GM21423 (cell line): ENCODE results near the gene PIK3C2A.

Experiments
- ATAC-seq: cut with Tn5 transposase; IDR thresholded peaks from one replicate; pipeline ENCODE4 v1.9.1; 2021; ENCODE audit warnings: mild to moderate bottlenecking, moderate library complexity; ENCODE audit not compliant: unreplicated experiment

PIK3C2A gene

DNA sequence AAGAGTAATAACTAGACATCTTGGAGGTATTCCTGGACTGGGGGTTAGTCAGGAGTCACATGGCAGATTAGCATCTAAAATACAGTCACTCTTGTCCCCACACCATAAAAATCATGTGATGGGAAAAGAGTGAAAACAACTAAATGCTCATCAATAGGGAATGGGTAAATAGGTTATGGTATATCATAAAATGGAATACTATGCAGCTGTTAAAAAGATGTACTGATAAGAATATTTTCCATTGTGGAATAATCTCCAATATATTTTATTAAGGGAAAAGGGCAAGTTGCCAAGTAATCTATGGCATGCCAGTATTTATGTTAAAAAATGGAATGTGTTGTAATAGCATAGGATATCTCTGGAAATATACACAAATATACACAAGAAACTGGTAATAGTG lies 6.6 kb upstream of the PIK3C2A start:
- ATAC-seq: no peak

- no peak for ATAC-seq
These were observed 3.5 kb upstream of the PIK3C2A start for GRCh38 chr11:17211286-17211685.

GRCh38 chr11:17209939-17210245 lies 2.1 kb upstream of the PIK3C2A start:
- ATAC-seq: no peak

DNA sequence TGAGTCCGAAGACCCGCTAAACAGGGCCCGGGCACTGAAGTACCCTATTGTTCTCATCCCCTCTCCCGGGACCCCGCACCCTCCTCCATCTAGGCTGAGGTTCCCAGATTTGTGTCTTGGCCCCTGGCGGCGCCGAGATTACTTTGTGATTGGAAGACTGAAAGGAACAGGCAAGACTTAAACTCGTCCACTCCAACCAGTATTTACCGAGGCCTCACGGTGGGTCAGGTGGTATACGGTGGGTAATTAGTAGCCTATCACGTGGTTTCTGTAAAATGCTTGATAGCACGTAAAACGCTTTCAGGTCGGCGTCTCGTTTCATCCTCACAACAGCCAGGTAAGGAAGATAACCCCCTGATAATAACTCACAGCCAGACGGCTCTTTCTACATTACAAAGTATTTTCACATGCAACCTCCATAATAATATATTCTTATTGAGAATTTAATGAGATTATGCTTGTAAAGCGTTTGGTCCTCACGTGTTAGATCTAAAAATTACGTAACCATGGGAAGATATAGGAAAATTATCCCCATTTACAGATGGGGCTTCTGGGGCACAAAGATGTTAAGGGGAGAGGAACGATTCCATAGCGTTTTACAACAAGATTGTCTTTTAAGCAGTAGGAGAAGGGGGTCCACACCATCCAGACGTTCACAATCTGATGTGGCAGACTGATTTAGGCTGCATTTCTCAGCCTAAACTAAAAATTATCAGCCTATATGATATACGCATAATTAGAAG lies 642 bp upstream of the PIK3C2A start:
- ATAC-seq: peak; percentile 56

GRCh38 chr11:17206463-17206862 lies 1.3 kb downstream of the PIK3C2A start:
- ATAC-seq: no peak

DNA sequence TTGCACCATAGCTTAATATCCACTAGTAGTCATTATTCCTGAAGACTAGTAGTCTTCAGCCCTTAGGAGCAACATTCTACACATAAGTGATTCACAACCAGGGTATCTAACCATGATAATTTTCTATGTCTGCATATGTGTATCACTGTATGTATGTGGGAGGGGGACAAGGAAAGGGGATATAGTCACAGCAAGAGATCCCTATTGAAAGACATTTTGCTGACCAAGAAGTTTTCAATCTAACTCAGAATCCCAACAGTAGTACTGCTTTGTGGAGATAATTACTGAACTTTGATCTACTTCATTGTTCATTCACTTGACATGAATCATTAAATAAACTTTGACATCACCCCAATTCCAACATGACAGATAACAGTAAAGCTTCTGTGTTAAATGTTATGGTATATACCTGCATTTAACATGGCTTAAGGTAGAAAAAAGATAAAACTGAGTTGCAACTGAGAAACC lies 10.3 kb downstream of the PIK3C2A start:
- no peak for ATAC-seq

DNA sequence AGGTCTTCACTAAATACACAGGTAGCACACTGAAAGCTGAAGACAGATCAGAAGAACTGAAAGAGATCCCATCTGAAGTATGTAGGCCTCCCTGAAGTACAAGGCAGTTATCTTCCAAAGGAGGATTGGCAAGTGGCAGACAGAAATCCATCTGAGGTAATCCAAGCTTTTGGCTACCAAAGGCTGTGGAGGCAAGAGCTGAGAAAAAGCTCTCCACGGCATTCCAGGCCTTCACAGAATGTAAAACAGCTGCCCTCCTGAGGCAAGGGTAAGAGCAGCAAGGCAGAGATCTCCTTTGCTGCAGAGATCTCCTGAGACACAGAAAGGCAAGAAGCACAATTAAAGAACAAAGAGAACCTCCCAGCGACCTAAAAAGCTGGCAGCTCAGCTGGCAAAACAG lies 19.1 kb downstream of the PIK3C2A start:
- no peak for ATAC-seq

DNA sequence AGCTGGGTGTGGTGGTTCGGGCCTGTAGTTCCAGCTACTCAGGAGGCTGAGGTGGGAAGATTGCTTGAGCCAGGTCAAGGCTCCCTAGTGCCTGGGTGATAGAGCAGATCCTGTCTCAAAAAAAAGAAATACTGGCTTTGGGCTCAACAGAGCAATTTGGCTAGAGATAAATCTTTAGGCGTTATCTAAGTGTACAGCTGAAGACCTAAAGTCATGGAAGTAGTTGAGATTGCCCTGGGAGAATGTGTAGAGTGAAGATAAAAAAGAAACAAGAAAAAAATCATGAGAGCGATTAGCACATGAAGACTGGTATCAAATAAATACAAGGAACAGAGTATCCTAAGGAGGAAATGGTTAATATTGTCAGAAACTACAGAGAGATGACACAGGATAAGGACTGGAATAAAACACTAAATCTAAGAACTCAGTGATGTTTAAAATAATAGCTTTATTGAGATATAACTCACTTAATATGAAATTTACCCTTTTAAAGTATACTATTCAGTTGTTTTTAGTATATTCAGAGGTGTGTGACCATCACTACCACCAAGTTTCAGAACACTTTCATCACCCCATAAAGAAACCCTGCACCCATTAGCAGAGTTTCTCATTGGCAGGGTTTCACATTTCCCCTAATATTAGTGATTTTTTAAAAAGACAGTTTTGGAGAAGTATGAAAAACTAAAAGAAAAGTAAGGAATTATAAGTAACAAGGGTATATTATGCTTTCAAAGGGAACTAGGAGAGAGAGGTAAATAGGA lies 20.7 kb downstream of the PIK3C2A start:
- ATAC-seq: no peak

DNA sequence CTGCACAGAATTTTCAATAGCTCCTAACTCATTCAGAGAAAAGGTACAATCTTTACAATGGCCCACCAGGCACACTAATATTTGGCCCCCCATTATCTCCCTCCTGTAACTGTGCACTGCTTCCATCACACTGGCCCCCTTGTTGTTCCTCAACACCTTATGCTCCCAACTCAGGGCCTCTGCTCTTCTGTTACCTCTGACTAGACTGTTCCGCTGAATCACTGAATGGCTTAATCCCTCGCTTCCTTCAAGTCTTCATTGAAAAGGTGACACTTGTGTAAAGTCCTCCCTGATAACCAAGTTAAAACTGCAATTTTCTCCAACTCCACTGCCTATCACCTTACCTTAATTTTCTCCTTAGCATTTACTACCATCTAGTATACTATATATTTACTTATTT lies 21.8 kb downstream of the PIK3C2A start:
- no peak for ATAC-seq

GRCh38 chr11:17184882-17185587 lies 22.8 kb downstream of the PIK3C2A start:
- no peak for ATAC-seq

GRCh38 chr11:17183836-17184235 lies 23.9 kb downstream of the PIK3C2A start:
- ATAC-seq: no peak

DNA sequence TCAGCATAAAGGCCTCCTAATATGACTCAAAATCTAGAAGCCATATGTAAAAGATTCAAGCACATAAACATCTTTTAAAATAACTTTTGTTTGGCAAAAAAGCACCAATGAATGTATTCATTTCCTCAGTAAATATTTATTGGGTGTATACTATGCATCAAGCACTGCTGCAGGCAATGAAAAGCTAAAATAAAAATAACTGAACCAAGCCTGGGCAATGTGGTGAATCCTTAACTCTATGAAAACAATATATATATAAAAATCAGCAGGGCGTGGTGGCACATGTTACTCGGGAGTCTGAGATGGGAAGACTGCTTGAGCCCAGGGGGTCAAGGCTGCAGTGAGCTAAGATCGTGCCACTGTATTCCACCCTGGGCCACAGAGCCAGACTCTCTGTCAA lies 27.8 kb downstream of the PIK3C2A start:
- no peak for ATAC-seq

DNA sequence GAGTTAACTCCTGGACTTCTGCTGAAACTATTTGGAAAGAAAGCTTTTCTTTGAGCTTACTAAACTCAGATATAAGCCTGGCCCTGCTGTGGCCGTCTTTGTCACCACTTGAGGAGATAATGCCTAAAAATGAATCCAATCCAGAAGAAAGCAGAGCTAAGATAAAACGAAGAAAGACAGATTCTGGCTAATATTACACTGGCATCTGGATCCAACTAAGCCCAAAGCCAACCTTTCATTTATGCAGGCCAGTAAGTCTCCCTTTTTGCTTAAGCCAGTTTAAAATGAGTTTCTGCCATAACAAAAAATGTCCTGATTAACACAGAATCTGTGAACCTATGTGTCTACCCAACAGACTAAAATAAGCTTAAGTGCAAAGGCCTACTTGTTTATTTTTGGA lies 34.5 kb downstream of the PIK3C2A start:
- no peak for ATAC-seq

DNA sequence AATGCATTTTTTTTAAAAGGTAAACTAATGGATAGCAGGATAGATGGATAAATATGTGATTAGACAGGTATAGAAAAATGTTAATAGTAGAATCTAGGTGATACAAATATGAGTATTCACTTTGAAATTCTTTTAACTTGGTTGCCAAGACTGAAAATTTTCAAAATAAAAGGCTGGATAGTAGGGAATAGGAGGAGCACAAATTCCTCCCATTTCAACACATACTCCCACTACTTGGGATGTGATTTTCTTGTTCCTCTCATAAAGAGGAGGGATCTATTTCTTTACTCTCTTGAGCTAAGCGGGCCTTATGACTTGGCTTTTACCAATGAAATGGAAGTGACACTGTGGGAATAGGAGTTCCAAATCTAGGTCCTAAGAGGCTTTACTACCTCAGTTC lies 35.9 kb downstream of the PIK3C2A start:
- no peak for ATAC-seq

- no peak for ATAC-seq
These were observed 36.4 kb downstream of the PIK3C2A start for GRCh38 chr11:17171343-17171742.

- no peak for ATAC-seq
These were observed 37.9 kb downstream of the PIK3C2A start for GRCh38 chr11:17169876-17170275.

DNA sequence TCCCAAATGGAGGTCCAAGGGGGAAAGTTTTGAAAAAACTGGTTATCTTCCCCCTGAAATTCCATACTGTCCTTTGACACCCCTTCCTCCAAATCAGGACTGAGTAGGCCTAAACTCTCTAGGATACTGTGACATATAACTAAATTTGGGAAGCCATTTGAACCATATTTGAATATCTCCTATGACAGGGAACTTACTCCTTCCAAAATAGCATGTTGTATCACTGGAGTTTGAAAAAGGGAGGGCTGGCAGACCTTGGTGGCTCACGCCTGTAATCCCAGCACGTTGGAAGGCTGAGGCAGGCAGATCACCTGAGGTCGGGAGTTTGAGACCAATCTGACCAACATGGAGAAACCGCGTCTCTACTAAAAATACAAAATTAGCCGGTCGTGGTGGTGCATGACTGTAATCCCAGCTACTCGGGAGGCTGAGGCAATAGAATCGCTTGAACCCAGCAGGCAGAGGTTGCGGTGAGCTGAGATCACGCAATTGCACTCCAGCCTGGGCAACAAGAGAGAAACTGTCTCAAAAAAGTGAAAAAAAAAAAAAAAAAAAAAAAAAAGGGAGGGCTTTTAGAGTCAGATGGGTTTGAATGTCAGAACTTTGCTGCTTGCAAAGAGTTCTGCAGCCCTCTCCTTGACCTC lies 42.4 kb downstream of the PIK3C2A start:
- no peak for ATAC-seq

- no peak for ATAC-seq
These were observed 43.2 kb downstream of the PIK3C2A start for GRCh38 chr11:17164361-17165246.

DNA sequence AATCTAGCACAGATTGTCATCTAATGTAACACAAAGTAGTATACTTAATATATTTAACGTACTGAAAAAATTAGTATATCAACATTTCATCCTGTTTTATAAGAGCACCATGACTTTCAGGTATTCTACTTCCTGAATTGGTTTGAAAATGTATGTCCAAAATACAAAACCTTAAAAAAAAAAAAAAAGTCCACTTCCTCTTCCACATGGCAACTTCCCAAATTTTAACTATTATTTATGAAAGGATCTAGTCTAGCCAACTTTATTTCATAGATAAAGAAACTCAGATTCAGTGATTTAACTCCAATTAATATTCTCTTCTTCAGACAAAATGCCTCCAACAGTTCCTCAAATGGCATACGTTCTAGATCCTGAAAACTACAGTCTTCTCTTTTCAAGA lies 44.0 kb downstream of the PIK3C2A start:
- ATAC-seq: no peak

DNA sequence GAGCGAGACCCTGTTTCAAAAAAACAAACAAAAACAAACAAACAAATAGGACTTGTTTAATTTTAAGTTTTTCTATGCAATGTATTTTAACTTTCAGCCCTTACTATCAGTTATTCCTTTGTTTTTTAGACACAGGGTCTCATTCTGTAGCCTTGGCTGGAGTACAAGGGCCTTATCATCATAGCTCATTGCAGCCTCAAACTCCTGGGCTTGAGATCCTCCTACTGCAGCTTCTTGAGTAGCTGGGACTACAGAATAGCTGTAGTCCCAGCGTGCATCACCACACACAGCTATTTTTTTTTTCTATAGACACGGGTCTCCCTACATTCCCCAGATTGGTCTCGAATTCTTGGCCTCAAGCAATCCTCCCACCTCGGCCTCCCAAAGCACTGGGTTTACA lies 44.5 kb downstream of the PIK3C2A start:
- ATAC-seq: no peak
